ENCODE measurements around the gene TRIO. TPM values are rescaled to one million over a fixed set of nuclear protein-coding genes. Genes with fewer than 3 reads are reported as not detected.

Gene TRIO
- total RNA-seq, 1 experiment from 2014 or later, result 88.8 TPM

GRCh38 chr5:14323466-14323865 lies 180.3 kb downstream of the TRIO start (continued):
- no peak for TF ChIP-seq USF1 (CRISPR knock-in tag; IDR thresholded peaks at IDR 0.05)

GRCh38 chr5:14325369-14325768 lies 182.2 kb downstream of the TRIO start:
- Mint-ChIP-seq H3K27ac (peak overlapping the region; percentile 85), H3K27me3 (ENCODE audit: low read depth) (no peaks in the 10 kb centered on the region), H3K4me1 (peaks cover 20% of the 10 kb centered on the region), H3K36me3 (peaks cover 23% of the 10 kb centered on the region), H3K9me3 (peaks cover 15% of the 10 kb centered on the region), H3K4me3 (no peak overlapping the region)
- TF ChIP-seq SMAD4 (CRISPR knock-in tag; IDR thresholded peaks at IDR 0.05) (no peak), ZNF138 (CRISPR knock-in tag; conservative IDR thresholded peaks at IDR 0.05) (no peak), FOXJ3 (CRISPR knock-in tag; IDR thresholded peaks at IDR 0.05; ENCODE audit: borderline replicate concordance) (no peak), SOX15 (CRISPR knock-in tag; IDR thresholded peaks at IDR 0.05) (no peak), JAZF1 (CRISPR knock-in tag; IDR thresholded peaks at IDR 0.05) (no peak), ESRRA (CRISPR knock-in tag; IDR thresholded peaks at IDR 0.05; ENCODE audit: borderline replicate concordance) (no peak), SMAD3 (CRISPR knock-in tag; IDR thresholded peaks at IDR 0.05; ENCODE audit: borderline replicate concordance) (no peak)
- DNase-seq (ENCODE audit: low spot score), result no peak
- ATAC-seq, result no peak
- POLR2A ChIA-PET, result no interaction called here
- CTCF ChIA-PET, result interaction anchor here (1.1 to 2.3 kb wide), 5 partner anchors 26 to 67 kb away, joined by 3 to 11 read pairs (median 7); no protein-coding TSS in a partner anchor

- H3K27ac Mint-ChIP-seq, result peak overlapping the region; percentile 43; the same call in 1 of the 2 replicates
- DNase-seq (ENCODE audit: low spot score), result no peak
- H3K36me3 Mint-ChIP-seq, result peaks cover 22% of the 10 kb centered on the region
- no peak for TF ChIP-seq AFF4 (CRISPR knock-in tag; IDR thresholded peaks at IDR 0.05; ENCODE audit: borderline replicate concordance)
- no peak for TF ChIP-seq JUN (CRISPR knock-in tag; IDR thresholded peaks at IDR 0.05)
- TF ChIP-seq ATF1 (CRISPR knock-in tag; IDR thresholded peaks at IDR 0.05), result no peak
- no peak for TF ChIP-seq RORB (CRISPR knock-in tag; IDR thresholded peaks at IDR 0.05)
- no peak for TF ChIP-seq ARID4B (CRISPR knock-in tag; IDR thresholded peaks at IDR 0.05; ENCODE audit: borderline replicate concordance)
- no peak for TF ChIP-seq ZNF281 (CRISPR knock-in tag; IDR thresholded peaks at IDR 0.05)
- no peak for TF ChIP-seq PRDM15 (CRISPR knock-in tag; IDR thresholded peaks at IDR 0.05)
- peak; percentile 88 for ATAC-seq
- ChIA-PET POLR2A (no interaction called here), CTCF (interaction anchor here (0.6 to 2.3 kb wide), 18 partner anchors 9 to 322 kb away, joined by 3 to 17 read pairs (median 4); no protein-coding TSS in a partner anchor)
- H3K4me1 Mint-ChIP-seq, result peaks cover 20% of the 10 kb centered on the region
- no peak overlapping the region for H3K4me3 Mint-ChIP-seq
- no peaks in the 10 kb centered on the region for H3K27me3 Mint-ChIP-seq (ENCODE audit: low read depth)
- H3K9me3 Mint-ChIP-seq, result peaks cover 7% of the 10 kb centered on the region
These were observed 183.1 kb downstream of the TRIO start for GRCh38 chr5:14326035-14326903.
